ENCODE measurements around the gene MAMDC2.

GRCh38 chr9:70111641-70112236 lies 68.1 kb downstream of the MAMDC2 start:
- no peak for TF ChIP-seq POLR2AphosphoS5 (IDR thresholded peaks at IDR 0.05)
- no peak for TF ChIP-seq CTCF (IDR thresholded peaks at IDR 0.05)
- no peak for TF ChIP-seq POLR2A (IDR thresholded peaks at IDR 0.05)
